Measurements from ENCODE around the gene OR7A10. TPM values are rescaled to one million over a fixed set of nuclear protein-coding genes. Genes with fewer than 3 reads are reported as not detected.
"Not testable (repeated sequence)": the region's sequence is repeated elsewhere in the genome, so short reads cannot be mapped to it uniquely, and the experiment has no call there.

OR7A10 gene
- polyA plus RNA-seq, 3 donors: not detected

- H2AFZ ChIP-seq (ENCODE audit: insufficient read depth, low read depth, low read length, poor library complexity, severe bottlenecking): no peak overlapping the region
- no peaks in the 10 kb centered on the region for H3K9me3 ChIP-seq (replicated peaks in 1 of 2; ENCODE audit: control insufficient read depth in 1 of 2, insufficient read depth in 1 of 2, low read length in 2 of 2)
- Mint-ChIP-seq H3K27me3 (ENCODE audit: low read depth in 3 of 3) (peaks cover 0 to 7% (median 4%) of the 10 kb centered on the region in 3 donors), H3K4me3 (no peak overlapping the region), H3K27ac (no peak overlapping the region), H3K36me3 (no peaks in the 10 kb centered on the region), H3K9me3 (peaks cover 0 to 6% (median 0%) of the 10 kb centered on the region in 7 donors), H3K4me1 (peaks cover 22% of the 10 kb centered on the region)
- TF ChIP-seq CTCF (IDR thresholded peaks at IDR 0.05): no peak
- peaks cover 15 to 16% of the 10 kb centered on the region in 2 donors for H3K4me1 ChIP-seq (ENCODE audit: control insufficient read depth in 1 of 2, insufficient read depth in 2 of 2, low read length in 2 of 2)
- intact Hi-C loops (cut with micrococcal nuclease): no loop called here
- H3K4me3 ChIP-seq (replicated peaks in 1 of 3; ENCODE audit: low read depth in 2 of 3, low read length in 3 of 3): no peak overlapping the region
- no peaks in the 10 kb centered on the region for H3K27me3 ChIP-seq (ENCODE audit: control insufficient read depth in 2 of 2, insufficient read depth in 2 of 2, low read length in 2 of 2)
- H3K4me2 ChIP-seq (replicated peaks; ENCODE audit: extremely low read depth, low read length, poor library complexity, severe bottlenecking): no peak overlapping the region
- no peak overlapping the region for H3K27ac ChIP-seq (ENCODE audit: low read depth in 1 of 2, low read length in 2 of 2)
- H4K20me1 ChIP-seq (ENCODE audit: insufficient read depth, low read length): no peaks in the 10 kb centered on the region
- no peak for DNase-seq
- no peaks in the 10 kb centered on the region for H3K79me2 ChIP-seq (ENCODE audit: insufficient read depth, low read length)
- 96% methylated on average over 3 of the region's 11 CpGs for WGBS (ENCODE audit: insufficient coverage)
- no peaks in the 10 kb centered on the region for H3K36me3 ChIP-seq (replicated peaks in 1 of 2; ENCODE audit: control insufficient read depth in 1 of 2, insufficient read depth in 2 of 2, low read length in 2 of 2)
- no peak overlapping the region for H3K9ac ChIP-seq (ENCODE audit: insufficient read depth, low read length, poor library complexity, severe bottlenecking)
These were observed 52.7 kb downstream of the OR7A10 start for GRCh38 chr19:14796021-14796420.

GRCh38 chr19:14795078-14795721 is 53.5 kb downstream of the OR7A10 start:
- H4K20me1 ChIP-seq (ENCODE audit: insufficient read depth, low read length): no peaks in the 10 kb centered on the region
- H3K79me2 ChIP-seq (ENCODE audit: insufficient read depth, low read length): no peaks in the 10 kb centered on the region
- peak overlapping the region in 1 of 2 donors; percentile 51 for H3K4me3 Mint-ChIP-seq
- H3K4me2 ChIP-seq (replicated peaks; ENCODE audit: extremely low read depth, low read length, poor library complexity, severe bottlenecking): peak overlapping the region; percentile 30
- H3K27me3 Mint-ChIP-seq (ENCODE audit: low read depth in 3 of 3): peaks cover 0 to 7% (median 4%) of the 10 kb centered on the region in 3 donors
- peaks cover 0 to 6% (median 0%) of the 10 kb centered on the region in 7 donors for H3K9me3 Mint-ChIP-seq
- DNase-seq: peak; percentile 38 to 75 (median 64)
- no peak overlapping the region for H3K9ac ChIP-seq (ENCODE audit: insufficient read depth, low read length, poor library complexity, severe bottlenecking)
- no peak overlapping the region for H2AFZ ChIP-seq (ENCODE audit: insufficient read depth, low read depth, low read length, poor library complexity, severe bottlenecking)
- H3K36me3 ChIP-seq (replicated peaks in 1 of 2; ENCODE audit: control insufficient read depth in 1 of 2, insufficient read depth in 2 of 2, low read length in 2 of 2): no peaks in the 10 kb centered on the region
- no peak for TF ChIP-seq CTCF (IDR thresholded peaks at IDR 0.05)
- peak overlapping the region in 3 of 7 donors; percentile 32 to 70 (median 59) for H3K27ac Mint-ChIP-seq
- H3K27me3 ChIP-seq (ENCODE audit: control insufficient read depth in 2 of 2, insufficient read depth in 2 of 2, low read length in 2 of 2): no peaks in the 10 kb centered on the region
- peaks cover 23% of the 10 kb centered on the region for H3K4me1 Mint-ChIP-seq
- intact Hi-C loops (cut with micrococcal nuclease): no loop called here
- no peaks in the 10 kb centered on the region for H3K36me3 Mint-ChIP-seq
- H3K27ac ChIP-seq (ENCODE audit: low read depth in 1 of 2, low read length in 2 of 2): no peak overlapping the region
- H3K4me1 ChIP-seq (ENCODE audit: control insufficient read depth in 1 of 2, insufficient read depth in 2 of 2, low read length in 2 of 2): peaks cover 15 to 16% of the 10 kb centered on the region in 2 donors
- 71% methylated on average over 1 of the region's 5 CpGs for WGBS (ENCODE audit: insufficient coverage)
- no peaks in the 10 kb centered on the region for H3K9me3 ChIP-seq (replicated peaks in 1 of 2; ENCODE audit: control insufficient read depth in 1 of 2, insufficient read depth in 1 of 2, low read length in 2 of 2)
- H3K4me3 ChIP-seq (replicated peaks in 1 of 3; ENCODE audit: low read depth in 2 of 3, low read length in 3 of 3): peak overlapping the region in 1 of 3 experiments; percentile 16

- H3K4me3 ChIP-seq (replicated peaks in 1 of 3; ENCODE audit: low read depth in 2 of 3, low read length in 3 of 3); H2AFZ ChIP-seq (ENCODE audit: insufficient read depth, low read depth, low read length, poor library complexity, severe bottlenecking); H4K20me1 ChIP-seq (ENCODE audit: insufficient read depth, low read length); H3K4me2 ChIP-seq (replicated peaks; ENCODE audit: extremely low read depth, low read length, poor library complexity, severe bottlenecking); H3K9me3 Mint-ChIP-seq; H3K27ac ChIP-seq (ENCODE audit: low read depth in 1 of 2, low read length in 2 of 2); intact Hi-C loops (cut with micrococcal nuclease); H3K27ac Mint-ChIP-seq; H3K27me3 Mint-ChIP-seq (ENCODE audit: low read depth in 3 of 3); H3K79me2 ChIP-seq (ENCODE audit: insufficient read depth, low read length); H3K27me3 ChIP-seq (ENCODE audit: control insufficient read depth in 2 of 2, insufficient read depth in 2 of 2, low read length in 2 of 2); H3K36me3 ChIP-seq (replicated peaks in 1 of 2; ENCODE audit: control insufficient read depth in 1 of 2, insufficient read depth in 2 of 2, low read length in 2 of 2); H3K9me3 ChIP-seq (replicated peaks in 1 of 2; ENCODE audit: control insufficient read depth in 1 of 2, insufficient read depth in 1 of 2, low read length in 2 of 2); H3K36me3 Mint-ChIP-seq; H3K4me3 Mint-ChIP-seq; H3K9ac ChIP-seq (ENCODE audit: insufficient read depth, low read length, poor library complexity, severe bottlenecking); DNase-seq: not testable (repeated sequence)
- H3K4me1 Mint-ChIP-seq: peaks cover 32% of the 10 kb centered on the region
- peaks cover 23 to 25% of the 10 kb centered on the region in 2 donors for H3K4me1 ChIP-seq (ENCODE audit: control insufficient read depth in 1 of 2, insufficient read depth in 2 of 2, low read length in 2 of 2)
- WGBS (ENCODE audit: insufficient coverage): 100% methylated on average over 3 of the region's 6 CpGs
These were observed 56.5 kb downstream of the OR7A10 start for GRCh38 chr19:14792250-14792649.
